ENCODE results near the gene PRAMEF33.
"Not testable (repeated sequence)": the region's sequence is repeated elsewhere in the genome, so short reads cannot be mapped to it uniquely, and the experiment has no call there.

GRCh38 chr1:13353476-13353875 is 50.1 kb downstream of the PRAMEF33 start:
- not testable (repeated sequence) for TF ChIP-seq CTCF, EZH2phosphoT487 (IDR thresholded peaks at IDR 0.05)
